Muscle of back (tissue), 11 donors: ENCODE results near the gene TCEA2. TPM values are rescaled to one million over a fixed set of nuclear protein-coding genes. Genes with fewer than 3 reads are reported as not detected.
A peak's percentile ranks its signal among the peaks of the same experiment; 100 is the strongest.
"Not testable (repeated sequence)": the region's sequence is repeated elsewhere in the genome, so short reads cannot be mapped to it uniquely, and the experiment has no call there.

Source experiments
- DNase-seq, 3 donors: peaks; one replicate each; pipeline versions ENCODE4 v3.0.0 to v3.0.0-alpha.2; 2013
- polyA plus RNA-seq, 10 donors: library from polyadenylated mRNA; unstranded; fragments of 120-200 nt; gene quantifications; one replicate each; pipeline ENCODE4 v1.2.1, GENCODE V29; 2013; ENCODE audit not compliant: insufficient read length in 10 of 10

Gene TCEA2
- polyA plus RNA-seq, 10 donors: 38.5 to 50.1 (median 42.5) TPM

DNA sequence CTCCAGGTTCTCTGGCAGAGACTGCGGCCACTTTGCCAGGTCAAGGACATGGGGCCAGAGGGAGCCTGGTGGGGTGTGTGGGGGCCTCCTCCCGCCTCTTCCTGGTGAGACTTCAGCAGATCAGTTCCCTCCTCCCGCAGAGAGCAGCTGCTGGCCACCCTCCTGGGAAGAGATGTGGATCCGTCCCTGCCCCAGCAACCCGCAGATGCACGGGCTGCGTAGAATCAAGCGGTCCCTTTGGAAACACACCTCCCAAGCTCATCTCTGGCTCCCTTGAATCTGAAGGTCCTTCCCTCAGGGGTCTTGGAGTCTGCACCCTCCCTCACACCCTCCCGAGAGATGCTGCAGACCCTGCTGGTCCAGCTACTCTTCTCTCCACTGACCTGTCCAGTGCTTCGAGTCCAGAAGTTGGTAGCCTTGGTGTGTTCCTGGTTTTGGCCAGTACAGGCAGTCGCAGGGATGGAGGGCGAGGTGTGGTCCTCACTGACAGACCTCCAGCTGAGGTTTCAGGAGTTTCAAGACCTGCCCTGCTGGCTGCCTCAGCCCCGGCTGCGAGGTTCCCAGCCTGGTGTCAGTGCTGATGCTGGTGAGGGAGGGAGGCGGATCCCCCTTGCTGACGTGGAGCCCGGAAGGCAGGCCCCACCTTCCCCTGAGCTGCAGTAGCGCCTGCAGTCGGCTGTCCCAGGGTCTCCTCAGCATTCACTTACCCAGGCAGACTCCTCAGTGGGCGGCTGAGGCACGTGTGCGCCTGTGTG, 44.2 kb downstream of the TCEA2 start, which contains the start of gene NPBWR2:
TSS of gene NPBWR2 (minus strand) at position 585 of the 755 bp plus-strand sequence. CDS start 734 bp downstream, outside the sequence.
- DNase-seq: peak in 1 of 3 donors; percentile 35

DNA sequence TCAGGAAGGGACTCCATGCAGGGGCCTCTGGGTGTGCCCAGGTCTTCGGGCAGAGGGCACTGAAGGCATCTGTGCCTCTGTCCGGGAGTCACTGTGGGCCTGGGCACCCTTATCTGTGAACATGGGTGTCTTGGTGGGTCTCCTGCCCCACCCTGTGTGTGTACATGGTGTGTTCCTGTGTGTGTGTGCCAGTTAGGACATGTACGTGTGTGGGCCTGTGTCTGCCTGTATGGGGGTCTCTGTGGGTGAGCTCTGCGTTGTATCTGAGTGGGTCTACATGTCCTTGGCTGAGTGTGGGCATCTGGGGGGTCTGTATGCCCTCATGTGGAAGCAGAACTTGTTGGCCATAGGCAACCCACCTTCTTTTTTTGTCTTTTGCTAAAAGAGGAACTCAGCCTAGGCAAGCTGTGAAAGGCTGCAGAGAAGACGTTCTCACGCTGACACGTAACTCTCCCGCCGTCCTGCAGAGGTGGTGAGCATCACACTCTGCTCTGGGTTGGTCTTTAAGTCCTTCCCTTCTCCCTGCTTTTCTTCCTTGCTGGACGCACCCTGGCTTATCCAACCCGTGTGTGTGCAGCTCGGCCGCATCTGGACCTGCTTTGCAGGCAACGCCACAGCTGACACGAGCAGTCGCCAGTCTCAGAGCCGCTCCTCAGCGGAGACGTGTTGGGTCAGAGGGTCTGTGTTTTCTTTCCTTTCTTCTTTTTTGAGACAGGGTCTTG, 44.9 kb downstream of the TCEA2 start:
- DNase-seq: no peak

DNA sequence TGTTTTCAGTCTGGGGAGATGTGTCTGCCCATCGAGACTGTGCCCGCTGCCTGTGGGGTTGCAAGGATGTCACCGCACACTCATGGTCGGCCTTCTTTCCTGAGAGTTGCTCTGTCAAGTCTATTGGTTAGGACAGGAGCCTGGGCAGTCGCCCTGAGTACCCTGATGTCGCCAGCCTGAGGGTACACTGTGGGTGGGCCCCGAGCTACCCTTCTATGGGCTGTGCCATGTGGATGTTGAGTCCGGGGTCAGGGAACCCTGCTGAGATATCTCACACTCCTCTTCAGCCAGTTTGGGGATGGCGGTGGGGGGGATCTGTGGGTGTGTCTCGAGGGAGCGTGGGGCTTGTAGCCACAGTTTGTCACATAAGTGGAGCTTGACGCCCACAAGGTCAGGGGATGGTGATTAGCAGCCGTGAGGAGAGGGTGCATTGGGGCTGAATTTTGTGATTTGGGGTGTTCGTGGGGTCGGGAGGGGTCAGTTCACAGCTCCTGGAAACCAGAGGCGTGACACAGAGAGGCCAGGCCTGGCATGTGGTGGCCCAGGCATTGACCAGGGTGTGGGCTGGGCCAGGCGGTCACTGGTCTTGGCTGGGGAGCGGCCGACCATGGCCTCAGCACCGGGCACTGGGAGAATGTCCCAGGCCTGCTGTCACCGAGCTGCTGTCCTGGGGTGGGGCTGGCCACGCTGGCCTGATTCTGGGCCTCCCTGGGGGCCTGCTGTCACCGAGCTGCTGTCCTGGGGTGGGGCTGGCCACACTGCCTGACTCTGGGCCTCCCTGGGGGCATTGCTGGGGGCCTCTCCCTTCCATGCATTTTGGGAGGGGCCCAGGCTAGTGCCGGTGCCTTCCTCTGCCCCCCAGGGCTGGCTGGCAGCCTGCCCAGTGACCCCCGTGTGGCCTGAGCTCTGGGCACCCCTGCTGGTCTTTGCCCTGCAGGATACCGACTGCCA, 46.0 kb downstream of the TCEA2 start:
- no peak for DNase-seq

DNA sequence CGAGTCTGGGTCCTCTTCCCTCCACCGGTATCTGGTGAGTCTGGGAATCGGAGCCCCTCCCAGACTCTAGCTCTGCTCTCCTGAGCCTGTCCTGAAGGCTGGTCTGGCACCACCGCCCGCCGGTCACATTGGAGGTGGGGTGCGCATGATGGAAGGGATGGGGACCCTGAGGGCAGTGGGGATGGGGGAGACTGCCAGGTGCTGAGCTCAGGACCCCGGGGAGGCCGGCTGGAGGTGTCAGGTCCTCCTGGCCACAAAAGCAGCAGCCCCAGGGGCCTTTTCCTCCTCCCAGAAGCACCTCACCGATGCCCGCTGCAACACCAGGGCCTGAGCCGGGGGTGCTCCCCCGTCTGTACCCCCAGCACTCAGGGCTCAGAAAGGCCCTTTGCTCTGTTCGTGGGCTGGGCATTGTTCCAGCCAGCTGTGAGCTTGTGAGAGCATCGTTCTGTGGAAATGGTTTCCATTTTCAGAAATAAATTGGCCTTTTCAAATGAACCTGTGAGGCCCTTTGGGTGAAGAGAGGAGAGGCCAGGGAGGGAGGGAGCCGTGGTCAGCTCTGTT, 46.9 kb downstream of the TCEA2 start:
- DNase-seq: peak in 2 of 3 donors; percentile 23 to 55

DNA sequence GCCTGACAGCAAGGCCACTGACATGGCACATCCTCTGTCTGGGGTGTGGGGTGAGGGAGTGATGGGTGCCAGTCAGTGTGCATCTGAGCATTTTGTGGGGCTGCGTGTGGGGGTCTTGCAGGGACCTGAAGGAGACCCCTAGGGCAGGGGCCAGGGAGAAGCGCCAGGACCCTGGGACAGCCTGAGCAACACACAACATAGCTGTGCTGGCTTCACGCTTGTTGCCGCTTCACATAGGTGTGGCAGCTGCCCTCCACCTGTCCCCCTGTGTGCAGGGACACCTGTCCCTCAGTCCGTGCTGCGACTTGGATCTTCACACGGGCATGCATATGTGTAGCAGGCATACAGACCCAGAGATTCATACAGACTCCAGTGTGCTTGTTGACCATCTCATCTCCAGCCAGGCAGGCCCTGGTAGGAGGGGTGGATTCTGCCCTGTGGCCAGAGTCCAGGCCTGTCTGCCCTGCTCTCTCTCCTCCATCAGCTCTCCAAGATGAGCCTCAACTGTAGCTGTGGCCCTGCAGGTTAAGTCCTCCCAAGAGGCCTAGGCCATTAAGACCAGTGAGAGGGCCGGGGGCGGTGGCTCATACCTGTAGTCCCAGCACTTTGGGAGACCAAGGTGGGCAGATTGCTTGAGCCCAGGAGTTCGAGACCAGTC, 47.5 kb downstream of the TCEA2 start:
- no peak for DNase-seq

DNA sequence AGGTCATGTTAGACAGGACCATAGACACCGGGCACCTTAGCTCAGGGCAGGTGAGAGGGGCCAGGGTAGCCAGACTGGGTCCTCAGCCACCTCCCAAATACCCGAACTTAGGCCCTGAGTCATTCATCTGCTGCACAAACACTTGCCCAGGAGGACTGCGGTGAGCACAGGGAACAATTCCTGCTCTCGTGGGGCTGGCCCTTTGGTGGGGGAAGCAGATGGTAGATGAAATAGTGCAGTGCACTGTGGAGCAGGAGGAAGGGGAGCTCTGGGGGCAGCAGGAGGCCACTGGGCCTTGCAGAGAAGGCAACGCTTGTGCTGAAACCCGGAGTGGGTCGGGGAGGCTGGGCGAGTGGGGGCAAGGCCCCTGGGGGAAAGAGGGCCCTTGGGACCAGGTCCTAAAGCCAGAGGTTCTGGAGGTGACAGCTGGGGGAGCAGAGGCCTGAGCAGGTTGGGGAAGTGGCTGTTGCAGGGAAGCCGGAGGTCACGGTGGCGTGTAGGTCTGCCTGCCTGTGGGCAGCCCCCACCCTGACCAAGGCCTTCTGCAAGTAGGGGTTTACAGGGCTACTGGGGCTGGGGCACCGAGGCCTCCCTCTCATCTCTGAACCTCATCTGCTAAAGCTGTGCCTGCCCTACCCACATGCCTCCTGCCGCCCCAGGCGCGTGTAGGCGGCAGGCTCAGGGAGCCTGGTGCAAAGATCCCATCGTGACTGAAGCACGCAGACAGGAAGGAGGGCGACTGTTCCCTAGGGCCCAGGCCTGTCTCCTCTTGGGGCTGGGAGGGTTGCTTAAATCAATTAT, 49.0 kb downstream of the TCEA2 start:
- DNase-seq: no peak

DNA sequence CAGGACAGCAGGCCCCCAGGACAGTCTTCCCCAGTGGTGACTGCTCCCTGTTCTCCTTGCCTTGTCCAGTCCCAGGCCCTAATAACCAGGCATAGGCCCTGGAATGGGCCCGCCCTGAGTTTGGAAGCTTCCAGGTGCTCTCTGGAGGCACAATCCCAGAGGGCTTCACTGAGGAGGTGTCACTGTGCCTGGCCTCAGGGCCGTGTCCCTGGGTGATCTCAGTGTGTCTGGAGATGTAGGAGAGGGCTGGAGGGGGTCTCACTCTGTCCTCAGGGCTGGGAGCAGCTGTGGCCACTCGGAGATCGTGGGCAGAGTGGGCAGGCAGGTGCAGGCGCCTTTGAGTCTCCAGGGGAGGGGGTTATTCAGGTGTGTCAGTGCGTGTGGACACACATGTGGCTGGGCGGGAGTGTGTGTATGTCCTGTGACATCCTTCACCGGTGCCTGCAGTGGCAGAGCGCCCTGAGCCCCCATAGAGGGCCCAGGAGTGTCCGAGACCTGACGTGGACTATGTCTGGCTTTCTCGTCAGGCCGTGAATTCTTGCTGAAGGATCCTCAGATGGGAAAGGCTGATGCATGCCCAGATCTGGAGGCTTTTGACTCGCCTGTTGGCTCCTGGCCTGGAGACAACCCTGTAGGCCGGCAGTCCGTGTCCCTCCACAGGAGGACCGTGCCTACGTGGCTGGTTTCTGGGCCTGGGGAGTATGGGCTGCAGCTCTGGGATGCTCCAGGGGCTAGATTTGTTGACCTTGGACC, 49.9 kb downstream of the TCEA2 start:
- DNase-seq: no peak

DNA sequence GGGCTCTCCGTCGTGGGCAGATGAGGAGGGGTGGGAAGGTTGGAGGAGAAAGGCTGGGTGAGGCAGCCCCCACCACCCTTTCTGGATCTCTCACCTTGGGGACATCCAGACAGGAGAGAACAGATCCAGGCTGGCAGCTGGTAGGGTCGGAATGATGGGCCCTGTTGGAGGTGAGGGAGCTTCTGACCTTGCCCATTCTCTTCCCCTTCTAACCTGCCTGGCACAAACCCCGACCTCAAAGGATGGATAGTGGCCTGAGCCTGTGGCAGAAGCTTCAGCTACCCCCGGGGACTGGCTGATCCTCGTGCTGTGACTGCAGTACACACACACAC, 50.4 kb downstream of the TCEA2 start:
- DNase-seq: no peak

DNA sequence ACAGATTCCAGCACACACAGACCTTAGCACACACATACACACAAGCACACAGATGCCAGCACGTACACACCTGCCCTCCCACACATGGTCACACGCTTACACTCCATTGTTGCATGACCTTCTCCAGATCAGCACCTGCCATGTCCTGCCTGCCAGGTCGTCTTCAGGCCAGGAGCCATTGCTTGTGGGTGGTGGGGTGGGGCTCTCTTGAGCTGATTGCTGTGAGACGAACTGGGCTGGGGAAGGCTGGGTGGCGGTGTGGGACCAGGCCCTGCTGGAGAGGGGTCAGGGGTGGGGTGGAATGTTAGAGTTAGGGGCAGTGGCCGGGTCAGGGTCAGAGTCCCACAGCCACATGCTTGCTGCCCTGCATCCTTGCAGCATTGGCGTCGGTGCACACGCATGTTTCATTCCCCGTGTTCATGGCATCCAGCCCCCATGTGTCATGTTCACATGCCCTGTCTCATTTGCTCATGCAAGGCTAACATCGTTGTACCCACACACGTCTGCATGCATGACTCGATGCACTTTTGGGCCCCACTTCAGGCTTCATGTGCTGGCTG, 50.9 kb downstream of the TCEA2 start:
- DNase-seq: no peak

DNA sequence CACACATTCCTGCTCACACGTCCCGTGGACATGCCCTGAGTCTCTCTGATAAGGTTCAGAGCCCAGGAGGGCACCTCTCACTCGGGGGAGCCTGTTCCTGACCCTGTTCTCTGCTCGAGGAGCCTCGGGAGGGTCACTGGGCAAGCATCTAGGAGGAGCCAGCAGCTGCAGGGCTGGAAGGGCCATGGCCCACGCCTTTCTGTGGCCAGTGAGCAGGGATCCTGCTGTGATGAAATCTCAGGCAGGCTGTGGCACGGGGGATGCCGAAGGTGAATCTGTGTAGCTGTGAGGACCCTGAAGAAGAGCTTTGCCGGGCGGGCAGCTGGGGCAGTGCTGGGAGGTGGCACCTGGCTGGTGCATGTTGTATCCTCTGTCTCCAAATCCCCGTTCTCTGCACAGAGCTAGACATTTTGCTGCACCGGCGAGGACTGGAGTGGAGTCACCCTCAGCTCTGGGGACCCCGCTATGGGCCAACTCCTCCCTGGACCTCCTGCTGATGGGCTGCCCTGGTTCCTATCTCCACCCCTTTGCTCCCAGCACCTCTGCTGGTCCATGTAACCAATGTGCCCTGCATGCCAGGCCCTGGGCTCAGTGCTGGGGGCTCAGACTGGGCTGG, 51.5 kb downstream of the TCEA2 start:
- no peak for DNase-seq

DNA sequence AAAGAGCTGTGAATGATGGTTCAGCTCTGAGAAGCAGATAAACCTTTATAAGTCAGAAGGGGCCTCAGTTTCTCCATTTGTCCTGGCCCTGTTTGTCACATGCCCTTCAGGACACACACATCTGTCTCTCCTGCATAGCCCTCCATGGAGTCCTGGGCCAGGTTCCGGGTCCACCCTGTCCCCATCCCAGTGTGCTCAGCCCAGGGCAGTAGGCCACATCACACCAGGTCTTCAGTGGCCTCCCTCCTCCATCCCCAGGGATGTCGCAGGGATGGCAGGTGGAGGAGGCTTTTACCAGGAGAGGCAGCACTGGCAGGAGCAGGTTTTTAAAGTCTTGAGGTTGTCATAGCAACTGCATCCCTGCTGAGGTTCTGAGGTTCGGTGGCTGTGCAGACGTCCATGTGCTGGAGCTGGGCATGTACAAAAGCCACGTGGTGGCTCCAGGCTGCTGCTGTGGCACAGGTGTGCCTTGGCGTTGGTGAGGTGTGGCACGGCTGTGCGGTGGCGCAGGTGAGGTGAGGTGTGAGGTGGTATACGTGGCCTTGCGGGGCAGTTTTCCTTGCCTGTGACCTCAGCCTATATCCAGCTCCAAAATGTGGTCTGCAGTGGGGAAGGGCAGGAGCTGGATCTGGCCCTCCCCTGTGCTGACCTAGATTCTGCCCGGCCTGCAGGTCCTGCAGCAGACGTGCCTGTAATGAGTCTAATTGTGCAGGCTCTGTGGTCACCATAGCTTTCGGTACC, 52.3 kb downstream of the TCEA2 start:
- DNase-seq: no peak

DNA sequence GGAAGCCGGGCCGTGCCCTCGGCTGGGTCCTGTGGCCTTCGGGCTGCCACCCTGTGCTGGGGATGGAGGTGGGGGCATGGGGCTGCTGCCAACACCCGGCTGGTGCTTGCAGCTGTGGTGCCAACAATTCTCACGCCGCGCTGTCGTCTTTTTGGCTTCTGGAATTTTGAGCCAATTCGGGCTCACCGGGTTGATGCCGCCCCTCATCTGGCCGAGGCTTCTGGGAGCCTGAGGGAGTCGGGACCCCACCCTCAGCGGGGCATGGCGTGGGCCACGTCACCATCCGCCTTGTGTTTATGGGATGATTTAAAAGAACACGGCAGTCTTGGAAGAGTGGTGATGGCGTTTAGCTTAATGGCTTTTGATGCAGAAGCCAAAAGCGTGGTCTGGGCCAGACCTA, 53.0 kb downstream of the TCEA2 start:
- DNase-seq: no peak

DNA sequence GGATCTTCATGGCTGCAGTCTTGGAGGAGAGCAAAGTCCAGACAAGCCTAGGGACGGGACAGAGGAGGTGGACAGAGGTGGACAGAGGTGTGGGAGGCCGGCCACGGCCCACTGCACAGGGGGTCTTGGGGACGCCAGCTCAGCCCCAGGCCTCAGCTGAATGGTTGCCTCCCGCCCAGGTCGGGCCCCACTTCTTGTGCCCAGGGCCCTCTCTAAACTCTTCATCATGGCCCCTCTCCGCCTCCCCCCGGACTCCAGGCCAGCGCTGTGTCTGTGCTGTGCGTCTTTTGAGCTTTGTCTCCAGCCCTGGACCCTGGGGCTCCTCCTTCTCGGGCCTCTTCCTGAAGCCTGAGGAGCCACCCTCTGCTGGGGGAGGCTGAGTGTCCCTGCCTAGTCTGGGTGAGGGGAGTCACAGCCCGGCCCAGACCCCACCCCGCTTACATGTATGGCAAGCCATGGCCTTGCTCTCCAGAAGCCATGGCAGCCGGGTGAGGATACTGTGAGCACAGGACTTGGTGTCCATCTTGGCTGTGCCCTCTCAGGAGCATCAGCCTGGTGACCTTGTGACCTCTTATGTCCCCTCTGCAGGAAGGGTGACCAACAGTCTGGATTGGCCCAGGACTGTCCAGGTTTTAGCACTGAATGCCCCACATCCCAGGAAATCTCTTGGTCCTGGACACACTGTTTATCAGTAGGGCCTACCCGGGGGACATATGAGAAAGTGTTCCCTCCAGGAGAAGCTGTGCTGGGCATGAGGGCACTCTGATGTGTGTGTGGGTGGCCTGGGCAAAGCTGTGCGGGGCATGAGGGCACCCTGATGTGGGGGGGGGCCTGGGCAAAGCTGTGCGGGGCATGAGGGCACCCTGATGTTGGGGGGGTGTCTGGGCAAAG, 53.8 kb downstream of the TCEA2 start:
- no peak for DNase-seq

DNA sequence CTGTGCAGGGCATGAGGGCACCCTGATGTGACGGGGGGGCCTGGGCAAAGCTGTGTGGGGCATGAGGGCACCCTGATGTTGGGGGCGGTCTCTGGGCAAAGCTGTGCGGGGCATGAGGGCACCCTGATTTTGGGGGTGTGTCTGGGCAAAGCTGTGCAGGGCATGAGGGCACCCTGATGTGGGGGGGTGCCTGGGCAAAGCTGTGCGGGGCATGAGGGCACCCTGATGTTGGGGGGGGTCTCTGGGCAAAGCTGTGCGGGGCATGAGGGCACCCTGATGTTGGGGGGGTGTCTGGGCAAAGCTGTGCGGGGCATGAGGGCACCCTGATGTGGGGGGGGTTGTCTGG, 54.4 kb downstream of the TCEA2 start:
- not testable (repeated sequence) for DNase-seq

DNA sequence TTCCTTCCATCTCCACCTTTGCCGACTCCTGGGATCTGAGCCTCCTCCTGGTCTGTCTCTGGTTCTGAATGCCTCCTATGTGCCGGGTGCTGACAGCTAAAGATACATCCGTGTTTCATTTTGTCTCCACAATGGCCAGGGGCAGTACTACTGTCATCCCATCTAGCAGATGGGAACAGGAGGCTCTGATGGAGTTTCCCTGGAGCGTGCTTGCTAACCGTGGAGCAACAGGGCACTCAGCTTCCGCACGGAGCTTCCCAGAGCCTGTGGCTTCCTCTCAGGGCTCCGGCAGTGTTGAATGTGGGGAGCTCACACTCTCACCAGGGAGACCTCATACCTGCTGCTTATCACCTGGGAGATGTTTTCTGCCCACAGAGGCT, 56.3 kb downstream of the TCEA2 start:
- no peak for DNase-seq

DNA sequence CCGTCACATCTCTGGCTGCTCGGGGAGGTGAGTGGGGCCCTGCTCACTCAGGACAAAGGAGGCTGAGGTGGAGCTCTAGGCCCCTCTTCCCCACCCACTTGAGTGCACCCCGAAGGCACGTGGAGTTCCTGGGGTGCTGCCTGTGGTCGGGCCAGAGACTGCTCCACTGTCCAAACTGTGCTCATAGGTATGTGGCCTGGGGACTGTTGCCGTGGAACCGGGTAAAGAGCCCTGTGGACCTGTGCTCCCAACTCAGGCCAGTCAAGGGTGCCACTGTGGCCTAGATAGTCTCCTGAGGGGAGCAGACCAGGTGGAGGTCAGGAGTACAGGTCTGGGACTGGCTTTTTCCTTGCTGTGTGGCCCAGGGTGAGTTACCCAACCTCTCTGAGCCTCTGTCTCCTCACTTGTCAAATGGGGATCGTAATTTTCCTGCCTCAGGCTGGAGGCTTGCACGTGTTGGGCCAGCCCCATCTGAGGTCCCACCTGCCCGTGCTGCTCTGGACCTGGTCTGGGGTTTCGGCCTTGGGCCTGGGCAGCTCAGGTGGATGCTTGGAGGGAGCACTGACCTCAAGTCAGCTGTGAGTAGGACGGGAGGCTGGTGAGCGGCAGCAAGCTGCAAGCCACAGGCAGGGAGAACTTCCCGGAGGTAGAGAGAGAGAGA, 56.8 kb downstream of the TCEA2 start:
- peak in 1 of 3 donors; percentile 40 for DNase-seq

DNA sequence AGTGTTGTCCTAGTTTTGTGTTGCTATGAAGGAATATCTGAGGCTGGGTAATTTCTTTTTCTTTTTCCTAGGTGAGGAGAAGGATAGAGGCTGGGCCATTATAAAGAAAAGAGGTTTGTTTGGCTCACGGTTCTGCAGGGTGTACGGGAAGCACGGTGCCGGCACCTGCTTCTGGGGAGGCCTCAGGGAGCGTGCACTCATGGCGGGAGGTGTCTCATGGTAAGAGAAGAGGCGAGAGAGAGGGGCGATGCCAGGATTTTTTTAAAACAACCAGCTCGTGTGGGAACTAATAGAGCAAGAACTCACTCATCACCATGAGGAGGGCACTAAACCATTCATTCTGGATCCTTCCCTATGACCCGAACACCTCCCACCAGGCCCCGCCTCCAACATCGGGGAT, 58.6 kb downstream of the TCEA2 start:
- no peak for DNase-seq
